Trophoblast cell (in vitro differentiated cells and primary cell): ENCODE measurements around the gene ATP23. TPM values are rescaled to one million over a fixed set of nuclear protein-coding genes. Genes with fewer than 3 reads are reported as not detected.

Experiments
- DNase-seq, 2 donors: peaks; one replicate each; pipeline ENCODE4 v3.0.0-alpha.2; 2016
- H2AFZ ChIP-seq: 2 replicates; pipeline ENCODE4 v1.6.1; 2013; ENCODE audit warnings: low read length, moderate library complexity, mild to moderate bottlenecking; ENCODE audit not compliant: insufficient read depth, poor library complexity
- H2AK5ac ChIP-seq: 2 replicates; pipeline ENCODE4 v1.6.1; 2013; ENCODE audit warnings: mild to moderate bottlenecking, low read length
- H2BK120ac ChIP-seq: 2 replicates; pipeline ENCODE4 v1.6.1; 2013; ENCODE audit warnings: low read length, mild to moderate bottlenecking, moderate library complexity; ENCODE audit not compliant: insufficient read depth, poor library complexity
- H2BK12ac ChIP-seq: 2 replicates; pipeline ENCODE4 v1.6.1; 2013; ENCODE audit warnings: mild to moderate bottlenecking, low read length, moderate library complexity
- H2BK5ac ChIP-seq: 2 replicates; pipeline ENCODE4 v1.6.1; 2013; ENCODE audit warnings: low read length, low read depth, moderate library complexity, mild to moderate bottlenecking; ENCODE audit not compliant: poor library complexity
- H3K14ac ChIP-seq: 2 replicates; pipeline ENCODE4 v1.6.1; 2013; ENCODE audit warnings: mild to moderate bottlenecking, low read length
- H3K18ac ChIP-seq: 2 replicates; pipeline ENCODE4 v1.6.1; 2013; ENCODE audit warnings: mild to moderate bottlenecking, low read length
- H3K23ac ChIP-seq: 2 replicates; pipeline ENCODE4 v1.6.1; 2013; ENCODE audit warnings: low read length
- H3K27ac ChIP-seq: 2 replicates; pipeline ENCODE4 v1.5.1; 2013; ENCODE audit warnings: low read depth, mild to moderate bottlenecking, inconsistent platforms, low read length, moderate library complexity
- H3K27me3 ChIP-seq: 2 replicates; pipeline ENCODE4 v1.6.1; 2013; ENCODE audit warnings: inconsistent platforms, mild to moderate bottlenecking, low read length, moderate library complexity; ENCODE audit not compliant: insufficient read depth
- H3K36me3 ChIP-seq, 2 experiments: 1 replicate in 1 of 2; 2 replicates in 1 of 2; pipeline ENCODE4 v1.6.1; 2013; ENCODE audit warnings: low read length in 2 of 2, mild to moderate bottlenecking in 2 of 2, moderate library complexity in 1 of 2; ENCODE audit not compliant: insufficient read depth in 2 of 2, control insufficient read depth in 1 of 2
- H3K4ac ChIP-seq: 2 replicates; pipeline ENCODE4 v1.6.1; 2013; ENCODE audit warnings: low read depth, mild to moderate bottlenecking, low read length, moderate library complexity
- H3K4me1 ChIP-seq, 2 experiments: 1 replicate in 1 of 2; 2 replicates in 1 of 2; pipeline ENCODE4 v1.6.1; 2013; ENCODE audit warnings: low read length in 2 of 2, mild to moderate bottlenecking in 2 of 2, moderate library complexity in 1 of 2; ENCODE audit not compliant: insufficient read depth in 2 of 2, control insufficient read depth in 1 of 2
- H3K4me2 ChIP-seq: 2 replicates; pipeline ENCODE4 v1.6.1; 2013; ENCODE audit warnings: inconsistent platforms, mild to moderate bottlenecking, low read length, moderate library complexity
- H3K4me3 ChIP-seq: 2 replicates; pipeline ENCODE4 v1.5.1; 2013; ENCODE audit warnings: mild to moderate bottlenecking, low read depth, low read length, inconsistent platforms
- H3K79me1 ChIP-seq: one replicate; pipeline ENCODE4 v1.6.1; 2013; ENCODE audit warnings: low read length
- H3K79me2 ChIP-seq: 2 replicates; pipeline ENCODE4 v1.6.1; 2013; ENCODE audit warnings: low read length, mild to moderate bottlenecking; ENCODE audit not compliant: control insufficient read depth, insufficient read depth, poor library complexity
- H3K9ac ChIP-seq: 2 replicates; pipeline ENCODE4 v1.6.1; 2013; ENCODE audit warnings: mild to moderate bottlenecking, low read length
- H3K9me3 ChIP-seq: 2 replicates; pipeline ENCODE4 v1.6.1; 2013; ENCODE audit warnings: low read depth, mild to moderate bottlenecking, control low read depth, inconsistent platforms, low read length; ENCODE audit not compliant: insufficient read depth
- H4K12ac ChIP-seq: 2 replicates; pipeline ENCODE4 v1.6.1; 2013; ENCODE audit warnings: low read depth, mild to moderate bottlenecking, low read length, moderate library complexity
- H4K8ac ChIP-seq: 2 replicates; pipeline ENCODE4 v1.6.1; 2013; ENCODE audit warnings: low read depth, mild to moderate bottlenecking, low read length, moderate library complexity
- H4K91ac ChIP-seq: one replicate; pipeline ENCODE4 v1.6.1; 2013; ENCODE audit warnings: low read depth, mild to moderate bottlenecking, low read length, moderate library complexity
- WGBS: extraction: QIAGEN DNeasy Blood & Tissue Kit; methylation state at CpG from one replicate; pipeline ENCODE4 v1.1.7; 2013; ENCODE audit warnings: missing lambda C conversion rate; ENCODE audit not compliant: insufficient read length, insufficient coverage; ENCODE audit errors: extremely low coverage; 5-methylcytosine and 5-hydroxymethylcytosine counted together
- polyA plus RNA-seq: library from polyadenylated mRNA; stranded (reverse); fragments of 200-250 nt; gene quantifications from 2 replicates; pipeline ENCODE4 v1.2.3, GENCODE V29; 2013

The ATP23 gene, protein sequence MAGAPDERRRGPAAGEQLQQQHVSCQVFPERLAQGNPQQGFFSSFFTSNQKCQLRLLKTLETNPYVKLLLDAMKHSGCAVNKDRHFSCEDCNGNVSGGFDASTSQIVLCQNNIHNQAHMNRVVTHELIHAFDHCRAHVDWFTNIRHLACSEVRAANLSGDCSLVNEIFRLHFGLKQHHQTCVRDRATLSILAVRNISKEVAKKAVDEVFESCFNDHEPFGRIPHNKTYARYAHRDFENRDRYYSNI
- polyA plus RNA-seq: 2.7 and 3.4 TPM in 2 replicates

DNA sequence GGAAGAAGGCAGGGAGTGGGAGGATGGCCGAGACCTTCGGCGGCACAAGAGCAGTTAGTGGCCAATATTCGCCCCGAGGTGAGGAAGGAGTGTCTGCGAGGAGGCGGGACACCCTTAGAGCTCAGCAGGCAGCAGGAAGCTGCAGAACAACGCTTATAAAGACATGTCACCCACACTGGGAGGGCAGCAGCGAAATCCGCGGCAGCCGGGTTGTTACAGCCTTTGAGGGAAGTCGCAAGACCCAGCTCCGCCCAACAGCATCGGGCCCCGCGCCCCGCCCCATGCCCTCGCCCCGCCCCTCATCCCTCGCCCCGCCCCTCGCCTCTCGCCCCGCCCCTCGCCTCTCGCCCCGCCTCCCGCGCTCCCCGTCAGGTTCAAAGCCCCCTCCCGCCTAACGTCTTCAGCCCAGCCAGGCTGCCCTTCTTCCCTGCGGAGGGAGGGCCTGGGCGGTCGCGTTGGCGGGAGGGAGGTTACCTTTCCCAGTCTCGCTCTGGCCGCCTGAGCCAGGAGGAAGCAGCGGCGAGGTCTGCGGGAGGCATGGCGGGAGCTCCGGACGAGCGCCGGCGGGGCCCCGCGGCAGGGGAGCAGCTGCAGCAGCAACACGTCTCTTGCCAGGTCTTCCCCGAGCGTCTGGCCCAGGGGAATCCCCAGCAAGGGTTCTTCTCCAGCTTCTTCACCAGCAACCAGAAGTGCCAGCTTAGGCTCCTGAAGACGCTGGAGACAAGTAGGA lies at the start of gene ATP23:
TSS of gene ATP23 (plus strand) at position 403 of the 730 bp plus-strand sequence. CDS start at position 538, 135 bp downstream.
- H3K27me3 ChIP-seq: no peaks in the 10 kb centered on the region
- no peak within 1 kb of the TSS for H2AK5ac ChIP-seq
- H3K4me1 ChIP-seq: no peaks in the 10 kb centered on the region
- H3K18ac ChIP-seq: peak within 1 kb of the TSS; percentile 18
- peak; percentile 92 to 94 for DNase-seq
- no peak within 1 kb of the TSS for H2BK120ac ChIP-seq
- peaks cover 2% of the 10 kb centered on the region for H3K9me3 ChIP-seq
- peaks cover 5% of the 10 kb centered on the region for H3K79me1 ChIP-seq
- H3K27ac ChIP-seq: peak within 1 kb of the TSS; percentile 18
- H3K79me2 ChIP-seq: peaks cover 3% of the 10 kb centered on the region
- WGBS: no CpG with 5 or more reads among the region's 55 CpGs
- no peak within 1 kb of the TSS for H2BK12ac ChIP-seq
- peak within 1 kb of the TSS; percentile 60 for H4K12ac ChIP-seq
- no peak within 1 kb of the TSS for H3K4ac ChIP-seq
- peak within 1 kb of the TSS; percentile 72 for H2AFZ ChIP-seq
- H3K4me3 ChIP-seq: peak within 1 kb of the TSS; percentile 78
- peak within 1 kb of the TSS; percentile 80 for H4K8ac ChIP-seq
- peak within 1 kb of the TSS; percentile 13 for H3K14ac ChIP-seq
- H3K36me3 ChIP-seq: no peaks in the 10 kb centered on the region
- peak within 1 kb of the TSS; percentile 63 for H3K9ac ChIP-seq
- H2BK5ac ChIP-seq: peak within 1 kb of the TSS; percentile 28
- H3K4me2 ChIP-seq: peak within 1 kb of the TSS; percentile 85
- H3K23ac ChIP-seq: no peak within 1 kb of the TSS
- H4K91ac ChIP-seq: peak within 1 kb of the TSS; percentile 21

DNA sequence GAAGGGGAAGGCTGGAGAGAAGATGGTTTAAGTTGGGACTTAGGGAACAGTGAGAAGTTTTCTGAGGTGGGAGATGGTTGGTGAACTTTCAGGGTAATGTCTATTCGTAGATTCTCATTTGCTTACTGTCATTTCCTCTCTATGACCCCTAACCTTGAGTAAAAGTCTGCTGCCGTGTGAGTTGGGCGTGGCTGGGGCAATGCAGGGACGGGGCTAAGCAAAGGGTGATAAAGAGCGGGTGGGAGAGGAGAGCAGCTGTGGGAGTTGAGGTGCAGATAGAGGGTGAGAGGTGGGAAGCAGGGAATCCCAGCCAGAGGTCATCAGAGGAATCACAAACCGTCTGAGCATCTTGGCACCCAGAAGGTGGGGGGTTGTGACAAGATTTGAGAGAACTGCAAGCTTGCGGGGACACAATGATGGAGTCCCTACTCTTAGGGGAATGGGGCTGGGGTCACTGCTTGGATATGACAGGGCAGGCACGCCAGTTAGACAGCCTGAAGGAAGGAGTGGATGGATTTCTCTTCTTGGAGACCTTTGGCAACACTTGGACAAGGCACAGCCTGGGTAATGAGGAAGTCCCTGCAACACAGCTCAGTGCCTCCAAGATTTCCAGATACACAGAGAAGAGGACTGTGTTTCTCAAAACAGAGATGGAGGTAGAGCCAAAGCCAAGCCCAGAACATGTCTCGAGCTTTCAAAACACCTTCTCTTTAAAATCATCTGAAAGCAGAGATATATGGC lies 49.0 kb upstream of the ATP23 start:
- H2BK120ac ChIP-seq: no peak overlapping the region
- no peak overlapping the region for H4K91ac ChIP-seq
- no peaks in the 10 kb centered on the region for H3K79me1 ChIP-seq
- no peak overlapping the region for H2BK12ac ChIP-seq
- H3K23ac ChIP-seq: no peak overlapping the region
- no peak for DNase-seq
- no peak overlapping the region for H2AFZ ChIP-seq
- H2AK5ac ChIP-seq: no peak overlapping the region
- peaks cover 0 to 9% of the 10 kb centered on the region in 2 experiments for H3K36me3 ChIP-seq
- no peaks in the 10 kb centered on the region for H3K79me2 ChIP-seq
- no peaks in the 10 kb centered on the region for H3K9me3 ChIP-seq
- H2BK5ac ChIP-seq: no peak overlapping the region
- H3K4me1 ChIP-seq: peaks cover 7 to 16% of the 10 kb centered on the region in 2 experiments
- H3K9ac ChIP-seq: no peak overlapping the region
- H3K4me3 ChIP-seq: no peak overlapping the region
- H3K4ac ChIP-seq: no peak overlapping the region
- no peak overlapping the region for H3K18ac ChIP-seq
- H3K14ac ChIP-seq: no peak overlapping the region
- peaks cover 16% of the 10 kb centered on the region for H3K27me3 ChIP-seq
- WGBS: no CpG with 5 or more reads among the region's 9 CpGs
- no peak overlapping the region for H3K4me2 ChIP-seq
- no peak overlapping the region for H3K27ac ChIP-seq
- no peak overlapping the region for H4K12ac ChIP-seq
- H4K8ac ChIP-seq: no peak overlapping the region

DNA sequence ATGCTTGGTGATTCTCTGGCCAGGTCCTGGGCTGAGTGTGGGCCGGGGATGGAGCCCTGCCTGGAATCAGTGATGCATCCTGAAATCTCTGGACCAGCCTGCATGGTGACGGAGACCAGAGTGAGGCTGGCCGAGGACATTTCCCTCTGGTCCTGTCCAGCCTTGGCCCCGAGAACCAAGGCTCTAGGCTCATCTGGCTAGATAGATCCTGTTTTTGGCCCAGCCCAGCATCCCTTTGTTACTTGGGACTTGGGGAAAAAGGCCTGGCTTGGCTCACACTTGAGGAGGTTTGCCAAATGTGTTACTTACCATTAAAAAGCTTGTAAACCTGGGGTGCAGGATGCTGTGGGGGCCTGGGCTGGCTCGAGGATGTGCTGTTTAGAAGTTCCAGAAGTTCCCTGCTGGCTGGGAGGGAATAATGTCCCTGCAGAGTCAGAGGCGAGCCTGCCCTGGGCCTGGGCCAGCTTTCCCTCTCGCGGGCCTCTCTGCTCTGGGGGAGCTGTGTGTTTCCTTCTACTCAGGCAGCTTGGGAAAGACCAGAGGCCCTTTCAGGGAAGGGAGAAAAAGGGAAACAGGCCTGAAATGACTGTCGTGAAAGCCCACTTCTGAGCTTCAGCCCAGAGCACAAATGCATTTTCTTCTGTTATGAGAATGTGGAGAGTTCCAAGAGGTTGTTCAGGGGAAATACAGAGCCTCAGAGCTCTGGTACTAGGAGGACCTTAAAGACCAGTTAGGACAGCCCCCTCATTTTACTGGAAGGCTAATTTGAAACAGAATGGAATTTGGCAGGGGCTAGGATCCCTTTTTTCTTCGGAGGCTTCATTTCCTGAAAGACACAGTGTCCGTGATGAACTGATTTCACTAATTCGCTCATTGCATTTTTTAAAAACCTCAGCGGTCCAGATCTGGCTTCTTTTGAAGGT lies 47.7 kb upstream of the ATP23 start:
- no peak overlapping the region for H2BK5ac ChIP-seq
- peaks cover 0 to 9% of the 10 kb centered on the region in 2 experiments for H3K36me3 ChIP-seq
- no peak overlapping the region for H3K9ac ChIP-seq
- H3K4me2 ChIP-seq: no peak overlapping the region
- no peak overlapping the region for H4K91ac ChIP-seq
- H3K23ac ChIP-seq: no peak overlapping the region
- H3K14ac ChIP-seq: no peak overlapping the region
- H3K4ac ChIP-seq: no peak overlapping the region
- H4K8ac ChIP-seq: no peak overlapping the region
- H3K4me3 ChIP-seq: no peak overlapping the region
- no peak overlapping the region for H2BK12ac ChIP-seq
- H2AK5ac ChIP-seq: no peak overlapping the region
- peak in 1 of 2 donors; percentile 14 for DNase-seq
- H3K79me1 ChIP-seq: no peaks in the 10 kb centered on the region
- H4K12ac ChIP-seq: no peak overlapping the region
- no peaks in the 10 kb centered on the region for H3K79me2 ChIP-seq
- no peaks in the 10 kb centered on the region for H3K9me3 ChIP-seq
- no peak overlapping the region for H2BK120ac ChIP-seq
- no peak overlapping the region for H3K27ac ChIP-seq
- peaks cover 3 to 14% of the 10 kb centered on the region in 2 experiments for H3K4me1 ChIP-seq
- H3K18ac ChIP-seq: no peak overlapping the region
- H3K27me3 ChIP-seq: peaks cover 16% of the 10 kb centered on the region
- H2AFZ ChIP-seq: no peak overlapping the region
- no CpG with 5 or more reads among the region's 13 CpGs for WGBS
